Measurements from ENCODE around the gene DIS3L. TPM values are rescaled to one million over a fixed set of nuclear protein-coding genes. Genes with fewer than 3 reads are reported as not detected.
A peak's percentile ranks its signal among the peaks of the same experiment; 100 is the strongest.
"Not testable (repeated sequence)": the region's sequence is repeated elsewhere in the genome, so short reads cannot be mapped to it uniquely, and the experiment has no call there.

The DIS3L gene
- total RNA-seq, 1 donor: 25.6 TPM

- TF ChIP-seq CTCF (IDR thresholded peaks at IDR 0.05; ENCODE audit: insufficient read depth, low read length): no peak
- H3K4me3 ChIP-seq (ENCODE audit: low read depth, low read length): no peak overlapping the region
- peak; percentile 15 for DNase-seq (ENCODE audit: low read depth)
These were observed 76.6 kb downstream of the DIS3L start for GRCh38 chr15:66369773-66370651.

- TF ChIP-seq CTCF (IDR thresholded peaks at IDR 0.05; ENCODE audit: insufficient read depth, low read length): no peak
- no peak for DNase-seq (ENCODE audit: low read depth)
- H3K4me3 ChIP-seq (ENCODE audit: low read depth, low read length): no peak overlapping the region
These were observed 80.8 kb downstream of the DIS3L start for GRCh38 chr15:66374179-66374578.

- no peak for TF ChIP-seq CTCF (IDR thresholded peaks at IDR 0.05; ENCODE audit: insufficient read depth, low read length)
- DNase-seq (ENCODE audit: low read depth): no peak
- H3K4me3 ChIP-seq (ENCODE audit: low read depth, low read length): no peak overlapping the region
These were observed 85.6 kb downstream of the DIS3L start for GRCh38 chr15:66378814-66379430.

GRCh38 chr15:66381376-66381775, 88.0 kb downstream of the DIS3L start:
- DNase-seq (ENCODE audit: low read depth): not testable (repeated sequence)

More at GRCh38 chr15:66381376-66381775, 88.0 kb downstream of the DIS3L start:
- not testable (repeated sequence) for H3K4me3 ChIP-seq (ENCODE audit: low read depth, low read length)

Small RNA genes lying within 50 kb of the gene (small RNA-seq; reads per million reads assigned to genes)
- gene RF00019 (not detected), gene SCARNA14 (18.1 reads per million, percentile 95 among the genes with 10 or more reads in this experiment)

Other genes starting within 250 kb of the DIS3L start
- gene MEGF11, start 39.8 kb upstream of the DIS3L start, total RNA-seq (ENCODE audit: low replicate concordance): 0.36 TPM in 1 of 2 replicates, not detected in the other
- gene TIPIN, start 63.1 kb downstream of the DIS3L start, total RNA-seq (ENCODE audit: low replicate concordance): 7.0 and 21.5 TPM in 2 replicates
- gene MAP2K1, start 93.3 kb downstream of the DIS3L start, total RNA-seq (ENCODE audit: low replicate concordance): 23.4 and 52.2 TPM in 2 replicates
- gene SNAPC5, start 204.2 kb downstream of the DIS3L start, total RNA-seq (ENCODE audit: low replicate concordance): 7.8 and 23.8 TPM in 2 replicates
- gene RPL4, start 211.3 kb downstream of the DIS3L start, total RNA-seq (ENCODE audit: low replicate concordance): 3,473 and 4,222 TPM in 2 replicates
- gene ZWILCH, start 211.8 kb downstream of the DIS3L start, total RNA-seq (ENCODE audit: low replicate concordance): 7.8 and 36.5 TPM in 2 replicates